Omental fat pad (tissue), 4 donors: Measurements from ENCODE around the gene MACROD1. TPM values are rescaled to one million over a fixed set of nuclear protein-coding genes. Genes with fewer than 3 reads are reported as not detected.

ENCODE experiments used
- ATAC-seq: fragments of 150-250 bp; one replicate; pipeline ENCODE4 v1.9.1; 2016; ENCODE audit warnings: mild to moderate bottlenecking, moderate library complexity; ENCODE audit not compliant: low FRiP score
- DNase-seq: peaks from one replicate; pipeline ENCODE4 v3.0.0-alpha.2; 2019; ENCODE audit warnings: low spot score
- CTCF ChIP-seq, 3 donors: fragments of 450-650 bp; IDR thresholded peaks; one replicate each; pipeline ENCODE4 v1.5.1; 2016 to 2017; ENCODE audit warnings: antibody characterized with exemption in 3 of 3, mild to moderate bottlenecking in 3 of 3, moderate library complexity in 2 of 3
- total RNA-seq, 4 donors: library from RNA; depleted of rRNA; stranded (reverse); fragments of >200 nt; gene quantifications; one replicate each; pipeline ENCODE4 v1.1.0, GENCODE V29; 2016

The MACROD1 gene
- total RNA-seq, 4 donors from 2014 or later, result 13.8 to 40.9 (median 26.2) TPM

GRCh38 chr11:64185693-64186491, 20.0 kb upstream of the MACROD1 start, which contains the start of gene STIP1:
STIP1 (plus strand) TSS chr11:64186171; CDS start chr11:64186262, 91 bp downstream.
- ATAC-seq, result peak; percentile 95

GRCh38 chr11:64185175-64185692, 19.3 kb upstream of the MACROD1 start:
- TF ChIP-seq CTCF (IDR thresholded peaks at IDR 0.05), result no peak
- DNase-seq, result peak; percentile 65
- peak; percentile 58 for ATAC-seq

More at GRCh38 chr11:64185693-64186491, 20.0 kb upstream of the MACROD1 start, which contains the start of gene STIP1:
- peak; percentile 93 for DNase-seq
- peak in 1 of 3 donors; percentile 8 for TF ChIP-seq CTCF (IDR thresholded peaks at IDR 0.05)

GRCh38 chr11:64183890-64184289, 18.0 kb upstream of the MACROD1 start:
- TF ChIP-seq CTCF (IDR thresholded peaks at IDR 0.05), result no peak
- DNase-seq (no peak), ATAC-seq (no peak)

- no peak for TF ChIP-seq CTCF (IDR thresholded peaks at IDR 0.05)
- ATAC-seq (peak; percentile 30), DNase-seq (peak; percentile 65)
These were observed 15.8 kb upstream of the MACROD1 start for GRCh38 chr11:64181506-64182411.

- DNase-seq (no peak), ATAC-seq (no peak)
- TF ChIP-seq CTCF (IDR thresholded peaks at IDR 0.05), result no peak
These were observed 15.0 kb upstream of the MACROD1 start for GRCh38 chr11:64180891-64181290.

- ATAC-seq (no peak), DNase-seq (no peak)
- TF ChIP-seq CTCF (IDR thresholded peaks at IDR 0.05), result no peak
These were observed 13.2 kb upstream of the MACROD1 start for GRCh38 chr11:64178951-64179639.
